Stimulated activated CD4-positive, alpha-beta T cell treated with anti-CD3 and anti-CD28 coated beads, Interleukin-12 subunit alpha, Interleukin-12 subunit beta, amount 100 ng/mL, for 48 hours (primary cell): ENCODE measurements around the gene MAGI3.

Experiments
- DNase-seq, 3 donors: peaks; one replicate each; pipeline ENCODE4 v3.0.0-alpha.2; 2020; ENCODE audit warnings: low read depth in 2 of 3, low spot score in 1 of 3

MAGI3 gene

GRCh38 chr1:113389953-113390834 lies at the start of gene MAGI3:
Gene MAGI3, plus strand, starts transcription at chr1:113390515. Its CDS starts 519 bp downstream, at chr1:113391034.
- peak; percentile 92 to 97 (median 94) for DNase-seq

- no peak for DNase-seq
Observed at GRCh38 chr1:113353580-113353979, 36.7 kb upstream of the MAGI3 start.

- DNase-seq = no peak
Observed at GRCh38 chr1:113363935-113364334, 26.4 kb upstream of the MAGI3 start.

- no peak for DNase-seq
Observed at GRCh38 chr1:113369040-113369439, 21.3 kb upstream of the MAGI3 start.

GRCh38 chr1:113369699-113370098 lies 20.6 kb upstream of the MAGI3 start:
- DNase-seq = no peak

- DNase-seq = no peak
Observed at GRCh38 chr1:113370868-113371267, 19.4 kb upstream of the MAGI3 start.

- DNase-seq = no peak
Observed at GRCh38 chr1:113372546-113372945, 17.8 kb upstream of the MAGI3 start.

GRCh38 chr1:113373644-113374043 lies 16.7 kb upstream of the MAGI3 start:
- DNase-seq = no peak

- DNase-seq = no peak
Observed at GRCh38 chr1:113375878-113376277, 14.4 kb upstream of the MAGI3 start.

- DNase-seq = no peak
Observed at GRCh38 chr1:113380075-113380474, 10.2 kb upstream of the MAGI3 start.

- no peak for DNase-seq
Observed at GRCh38 chr1:113388017-113388620, 2.2 kb upstream of the MAGI3 start.

GRCh38 chr1:113388621-113389358 lies 1.5 kb upstream of the MAGI3 start:
- no peak for DNase-seq

GRCh38 chr1:113389359-113389952 lies 859 bp upstream of the MAGI3 start:
- no peak for DNase-seq

GRCh38 chr1:113390871-113391648 lies 745 bp downstream of the MAGI3 start:
- DNase-seq = peak in 2 of 3 donors; percentile 27 to 41

GRCh38 chr1:113391649-113392271 lies 1.4 kb downstream of the MAGI3 start:
- DNase-seq = no peak

- DNase-seq = no peak
Observed at GRCh38 chr1:113392541-113393128, 2.3 kb downstream of the MAGI3 start.

GRCh38 chr1:113394043-113394862 lies 3.9 kb downstream of the MAGI3 start:
- DNase-seq = no peak

GRCh38 chr1:113394863-113395259 lies 4.5 kb downstream of the MAGI3 start:
- no peak for DNase-seq

- DNase-seq = no peak
Observed at GRCh38 chr1:113396102-113396501, 5.8 kb downstream of the MAGI3 start.
